Measurements from ENCODE around the gene KLHL28.

- no peak for TF ChIP-seq CTCF (IDR thresholded peaks at IDR 0.05 in 2 of 3, conservative IDR thresholded peaks at IDR 0.05 in 1 of 3; ENCODE audit: borderline replicate concordance in 1 of 3, insufficient read depth in 1 of 3, low read depth in 2 of 3, low read length in 2 of 3)
- TF ChIP-seq POLR2AphosphoS5 (IDR thresholded peaks at IDR 0.05; ENCODE audit: low read depth, low read length) = no peak
- TF ChIP-seq SRF (IDR thresholded peaks at IDR 0.05; ENCODE audit: low read depth) = no peak
Measured at GRCh38 chr14:44959538-44959937, 2.2 kb downstream of the KLHL28 start.
